GM19324 (cell line): Measurements from ENCODE around the gene AMPD3.

Experiments used
- ATAC-seq: cut with Tn5 transposase; IDR thresholded peaks from one replicate; pipeline ENCODE4 v1.9.1; 2021; ENCODE audit warnings: mild to moderate bottlenecking, moderate library complexity; ENCODE audit not compliant: unreplicated experiment, low FRiP score

Gene AMPD3

DNA sequence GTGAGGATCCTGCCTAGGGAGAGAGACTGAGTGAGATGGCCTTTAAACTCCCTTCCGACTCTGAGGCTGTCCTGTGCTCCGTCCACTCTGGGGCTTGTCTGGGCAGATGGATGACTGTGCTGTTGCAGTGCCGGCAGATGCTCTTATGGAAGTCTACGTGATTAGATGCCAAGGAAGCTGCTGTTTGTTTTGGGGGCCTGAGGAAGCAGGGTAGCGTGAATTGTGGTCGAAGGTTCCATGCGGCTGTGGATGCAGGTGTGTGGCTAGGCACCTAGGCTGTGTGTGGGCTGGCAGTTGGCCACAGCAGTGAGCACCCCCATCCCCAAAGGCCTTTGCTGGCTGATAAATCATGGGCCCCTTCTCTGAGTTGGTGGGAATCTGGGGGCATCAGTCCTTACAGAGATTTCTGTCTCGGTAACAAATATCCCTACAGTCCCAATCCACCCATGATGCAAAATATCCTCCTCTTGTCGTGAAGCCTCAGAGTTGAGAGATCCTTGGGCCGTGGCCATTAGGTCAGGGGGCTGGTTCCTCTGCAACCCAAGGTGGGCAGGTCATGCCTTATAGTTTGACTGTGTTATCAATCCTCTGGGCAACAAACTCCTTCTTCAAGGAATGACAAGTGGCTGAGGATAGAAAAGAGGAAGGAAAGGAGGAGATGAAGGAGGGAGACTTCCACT lies 31.2 kb downstream of the AMPD3 start:
- no peak for ATAC-seq

DNA sequence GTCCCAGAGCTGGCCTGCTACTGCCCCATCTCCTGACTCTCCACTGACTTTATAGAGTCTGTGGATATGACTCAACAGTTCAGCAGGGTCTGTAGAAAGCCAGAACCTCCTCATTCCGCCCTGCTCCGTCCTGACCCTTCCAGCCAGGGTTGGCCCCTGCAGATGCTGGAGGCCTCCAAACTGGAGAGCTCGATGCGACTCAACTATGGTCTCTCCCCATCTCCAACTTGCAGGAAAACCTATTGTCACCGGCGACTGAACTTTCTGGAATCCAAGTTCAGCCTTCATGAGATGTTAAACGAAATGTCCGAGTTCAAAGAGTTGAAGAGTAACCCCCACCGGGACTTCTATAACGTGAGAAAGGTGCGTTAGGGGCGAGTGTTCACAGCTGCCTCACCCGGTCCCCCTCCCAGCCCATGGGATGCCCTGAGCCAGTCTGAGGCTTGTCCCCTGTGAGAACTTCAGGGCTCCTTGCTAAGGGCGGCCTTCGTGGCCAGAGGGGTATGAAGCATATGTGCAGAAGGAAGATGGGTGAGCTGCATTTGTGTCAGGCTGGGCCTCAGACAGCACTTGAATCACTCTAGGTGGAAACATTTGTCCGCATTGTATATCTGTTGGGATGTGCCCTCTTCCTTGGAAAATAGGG lies 32.1 kb downstream of the AMPD3 start:
- no peak for ATAC-seq

DNA sequence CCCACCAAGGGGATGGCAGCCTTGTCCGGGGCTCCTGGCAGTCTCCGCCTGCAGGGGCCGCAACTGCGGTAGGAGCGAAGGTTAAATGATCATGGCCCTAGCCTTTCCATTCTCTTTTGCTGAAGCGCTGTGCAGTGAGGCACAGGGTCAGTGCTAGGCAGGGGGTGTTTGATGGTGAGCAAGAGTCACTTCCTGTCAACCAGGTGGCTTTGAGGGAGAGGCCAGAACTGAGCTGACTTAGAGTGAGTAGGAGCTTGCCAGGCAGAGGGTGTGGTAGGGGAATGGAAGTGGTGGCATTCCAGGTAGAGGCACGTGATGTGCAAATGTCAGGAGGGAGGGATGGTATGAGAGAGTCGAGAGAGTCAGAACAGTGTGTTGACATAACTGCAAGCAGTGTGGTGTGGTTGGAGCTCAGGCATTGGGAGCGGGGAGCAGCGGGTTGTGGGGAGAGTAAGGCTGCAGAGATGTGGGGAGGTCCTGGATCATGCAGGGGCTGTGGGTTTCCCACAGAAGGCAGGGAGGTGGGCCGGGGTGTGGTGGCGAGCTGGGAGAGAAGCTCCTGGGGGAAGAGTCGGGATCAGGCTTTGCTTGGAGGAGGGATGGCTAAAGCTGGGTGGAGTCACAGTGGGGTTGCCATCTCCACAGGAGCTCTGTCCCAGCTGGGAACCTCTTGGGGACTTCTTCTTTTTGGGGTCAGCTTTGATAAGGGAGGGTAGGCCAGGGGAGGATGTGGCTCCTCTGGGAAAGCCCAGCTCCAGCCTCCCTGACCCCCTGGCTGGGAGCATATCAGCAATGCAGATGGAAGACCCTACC lies 33.3 kb downstream of the AMPD3 start:
- no peak for ATAC-seq

DNA sequence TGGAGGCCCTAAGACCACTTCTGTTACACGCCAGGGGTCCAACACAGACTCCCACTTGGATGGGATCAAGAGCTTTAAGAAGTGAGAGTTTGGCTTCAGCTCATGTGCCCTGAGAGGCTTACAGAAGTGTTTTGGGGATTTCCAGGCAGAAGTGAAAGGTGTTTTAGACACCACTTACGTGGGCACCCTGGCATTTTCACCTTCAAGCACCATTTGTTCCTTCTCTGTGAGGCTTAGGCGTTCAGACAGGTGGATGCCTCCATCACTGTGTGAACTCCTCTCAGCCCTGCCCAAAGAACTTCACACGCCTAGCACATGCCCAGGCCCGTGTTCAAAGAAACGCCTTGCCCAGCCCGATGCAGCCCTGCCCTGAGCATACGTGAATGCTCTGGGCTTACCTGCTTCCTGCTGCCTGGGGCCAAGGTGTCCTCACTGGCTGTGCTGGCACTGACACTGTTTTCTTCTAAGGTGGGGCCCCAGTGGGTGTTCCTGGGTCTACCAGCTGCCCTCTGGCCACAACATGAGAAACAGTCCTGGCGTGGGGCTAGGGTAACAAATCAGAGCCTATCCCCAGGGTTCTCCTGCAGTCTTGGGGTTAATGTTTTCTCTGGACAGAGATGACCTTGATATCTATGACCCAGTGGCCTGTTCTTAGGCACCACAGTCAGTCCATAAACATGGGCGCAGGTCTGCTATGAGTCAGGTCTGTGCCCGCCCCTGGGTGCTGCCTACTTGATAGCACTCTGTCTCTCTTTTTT lies 34.0 kb downstream of the AMPD3 start:
- ATAC-seq, result no peak

DNA sequence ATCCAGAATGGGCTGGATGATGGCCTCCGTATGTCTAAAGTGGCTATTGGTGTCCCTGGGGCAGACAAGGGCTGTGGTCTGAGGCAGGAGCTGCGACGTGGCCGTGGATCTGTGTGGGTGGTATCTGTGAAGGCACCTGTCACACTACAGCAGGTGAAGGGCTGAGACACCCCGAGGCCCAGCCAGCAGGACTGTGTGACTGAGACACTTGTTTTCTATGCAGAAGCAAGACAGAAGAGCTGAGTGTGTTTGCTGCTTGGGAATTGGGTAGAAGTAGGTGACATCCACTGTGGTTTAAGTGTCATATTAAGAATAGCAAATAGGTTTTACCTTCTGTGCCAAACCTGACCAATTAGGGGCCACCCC lies 35.0 kb downstream of the AMPD3 start:
- no peak for ATAC-seq

DNA sequence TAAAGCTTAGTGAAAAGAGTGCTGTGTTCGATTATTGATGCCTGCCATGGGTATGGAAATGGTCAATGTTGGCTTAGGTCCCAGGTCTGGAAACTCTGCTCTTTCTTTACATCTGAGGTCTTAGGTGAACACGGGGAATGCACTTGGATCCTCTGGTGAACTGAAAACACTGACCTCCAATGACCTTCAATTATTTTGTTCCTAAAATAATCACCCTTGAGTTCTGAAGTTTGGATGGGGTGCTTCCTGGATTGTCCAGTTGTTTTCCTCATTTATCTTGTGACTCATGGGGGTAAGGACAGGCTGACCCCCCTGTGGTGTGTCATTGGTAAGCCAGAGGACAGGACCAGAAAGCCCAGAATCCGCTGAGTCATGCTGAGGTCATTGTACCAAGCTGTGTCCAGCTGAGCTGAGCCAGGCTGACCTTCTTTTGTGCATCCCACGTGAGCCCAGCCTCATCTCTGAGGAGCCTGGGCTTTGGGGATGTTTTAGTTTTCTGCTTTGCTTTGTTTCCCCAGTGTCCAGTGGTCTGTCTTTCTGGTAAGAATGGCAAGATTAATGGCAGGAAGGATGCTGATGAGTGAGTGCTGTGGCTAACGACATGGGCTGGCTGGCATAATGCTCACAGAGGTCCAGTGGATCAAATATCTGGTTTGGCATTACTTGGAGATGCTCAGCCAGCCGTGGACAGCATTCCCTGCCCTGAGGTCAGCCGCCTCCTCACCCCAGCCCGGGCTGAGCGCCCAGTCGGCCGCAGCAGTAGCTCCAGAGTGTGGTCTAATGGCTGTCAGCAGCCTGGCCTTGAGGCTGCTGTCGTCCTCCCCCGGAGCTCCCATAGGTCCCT lies 35.6 kb downstream of the AMPD3 start:
- no peak for ATAC-seq

DNA sequence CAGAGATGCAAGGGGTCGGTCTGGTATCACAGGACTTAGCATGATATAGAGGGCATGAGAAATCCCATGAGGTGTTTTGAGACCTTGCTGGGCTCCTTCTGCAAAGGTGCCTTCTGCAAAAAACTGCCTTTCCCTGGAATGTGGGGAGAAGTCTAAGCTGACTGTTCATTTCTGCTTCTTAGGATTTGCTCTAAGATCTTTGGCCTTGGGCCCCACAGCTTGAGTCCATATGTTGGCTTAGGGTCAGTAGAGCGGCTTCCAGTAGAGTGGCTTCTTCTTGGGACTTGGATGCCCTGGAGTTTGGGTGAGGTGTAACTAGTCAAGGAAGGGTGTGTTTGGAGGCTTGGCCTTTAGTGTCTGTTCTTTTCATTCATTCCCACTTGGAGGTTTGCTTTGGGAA lies 37.0 kb downstream of the AMPD3 start:
- ATAC-seq, result no peak

DNA sequence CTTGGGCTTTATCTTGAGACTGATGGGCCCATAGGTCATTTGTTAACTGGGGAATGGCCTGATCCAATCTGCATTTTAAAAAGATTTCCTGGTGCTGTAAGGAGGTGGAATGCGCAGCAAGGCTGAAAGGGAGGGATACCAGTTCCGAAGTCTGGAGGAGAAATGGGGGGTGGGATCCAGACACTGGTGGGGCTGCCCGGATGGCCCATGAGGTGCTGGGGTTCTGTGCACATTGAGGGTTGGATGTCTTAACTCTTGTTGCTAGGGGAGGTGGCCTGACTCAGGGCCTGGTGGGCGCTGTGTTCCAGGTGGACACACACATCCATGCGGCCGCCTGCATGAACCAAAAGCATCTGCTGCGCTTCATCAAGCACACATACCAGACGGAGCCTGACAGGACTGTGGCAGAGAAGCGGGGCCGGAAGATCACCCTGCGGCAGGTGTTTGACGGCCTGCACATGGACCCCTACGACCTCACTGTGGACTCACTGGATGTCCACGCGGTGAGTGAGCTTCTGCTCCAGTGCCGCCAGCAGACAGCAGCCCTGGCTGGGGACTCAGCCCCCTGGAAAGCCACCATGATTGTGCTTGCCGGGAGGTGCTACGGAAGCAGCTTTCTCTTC lies 38.1 kb downstream of the AMPD3 start:
- no peak for ATAC-seq

DNA sequence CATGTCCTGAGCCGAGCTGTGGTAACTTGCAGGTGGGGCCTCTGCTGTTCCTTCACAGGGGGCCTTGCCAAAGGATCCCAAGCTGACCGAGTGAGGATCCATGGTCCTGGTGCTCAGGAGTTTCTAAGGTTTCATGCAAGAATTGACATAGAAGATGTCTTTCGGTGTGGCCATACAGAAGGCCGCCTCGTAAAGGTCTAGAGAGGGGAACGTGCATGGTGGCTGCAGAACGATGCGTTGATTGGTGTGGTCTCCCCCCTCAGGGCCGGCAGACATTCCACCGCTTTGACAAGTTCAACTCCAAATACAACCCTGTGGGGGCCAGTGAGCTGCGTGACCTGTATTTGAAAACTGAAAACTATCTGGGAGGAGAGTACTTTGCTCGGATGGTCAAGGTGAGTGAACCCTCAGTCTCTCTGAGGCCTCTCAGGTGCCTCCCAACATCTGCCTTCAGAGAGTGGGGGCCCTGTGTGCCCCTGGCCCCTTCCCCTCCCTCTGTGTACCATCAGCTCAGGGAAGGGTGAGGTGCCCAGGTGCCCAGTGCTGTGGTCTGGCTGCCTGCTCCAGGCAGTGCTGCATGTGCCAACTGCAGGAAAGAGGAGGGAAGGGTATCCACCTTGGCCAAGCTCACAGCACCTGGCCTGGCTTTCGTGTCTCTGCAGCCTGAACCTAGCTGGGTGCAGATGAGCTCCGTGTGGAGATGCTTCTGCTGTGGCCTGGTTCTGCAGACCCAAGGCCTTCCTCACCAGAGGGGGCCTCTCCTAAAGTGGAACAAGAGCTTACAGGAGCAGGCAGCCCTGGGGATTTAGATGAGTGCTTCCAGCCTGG lies 39.8 kb downstream of the AMPD3 start:
- ATAC-seq, result no peak

DNA sequence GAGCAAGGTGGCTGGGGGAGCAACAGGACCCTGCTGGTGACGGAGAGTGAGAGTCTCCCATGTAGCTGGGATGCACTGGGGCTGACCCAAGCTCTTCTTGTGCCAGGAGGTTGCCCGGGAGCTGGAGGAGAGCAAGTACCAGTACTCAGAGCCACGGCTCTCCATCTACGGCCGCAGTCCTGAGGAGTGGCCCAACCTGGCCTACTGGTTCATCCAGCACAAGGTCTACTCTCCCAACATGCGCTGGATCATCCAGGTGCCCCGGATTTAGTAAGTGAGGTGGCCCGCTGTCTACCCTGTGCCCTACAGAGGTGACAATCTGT lies 40.4 kb downstream of the AMPD3 start:
- no peak for ATAC-seq

DNA sequence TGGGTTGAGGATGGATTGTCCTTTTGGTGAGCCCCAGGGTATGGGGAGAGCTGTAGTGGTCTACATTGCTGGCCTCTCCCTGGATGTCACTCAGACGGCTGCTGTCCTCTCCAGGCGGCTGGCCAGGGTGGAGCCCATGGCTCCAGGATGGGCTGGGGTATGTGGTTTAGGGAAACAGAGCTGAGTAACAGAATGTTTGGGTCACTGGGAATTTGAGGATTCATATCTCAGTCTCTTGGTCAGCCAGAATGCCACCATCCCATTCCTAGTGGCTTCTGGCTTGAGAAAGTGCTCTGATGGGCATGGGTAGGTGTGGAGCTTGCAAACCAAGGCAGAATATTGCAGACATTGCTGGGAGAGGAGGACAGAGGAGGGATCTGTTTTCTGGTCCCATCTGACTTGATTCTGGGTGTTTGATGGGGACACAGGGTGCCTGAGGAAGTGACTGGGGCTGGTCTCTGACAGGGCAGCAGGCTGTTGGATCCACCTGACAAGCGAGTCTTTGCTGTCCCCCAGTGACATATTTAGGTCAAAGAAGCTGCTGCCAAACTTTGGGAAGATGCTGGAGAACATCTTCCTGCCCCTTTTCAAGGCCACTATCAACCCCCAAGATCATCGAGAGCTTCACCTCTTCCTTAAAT lies 41.4 kb downstream of the AMPD3 start:
- no peak for ATAC-seq

DNA sequence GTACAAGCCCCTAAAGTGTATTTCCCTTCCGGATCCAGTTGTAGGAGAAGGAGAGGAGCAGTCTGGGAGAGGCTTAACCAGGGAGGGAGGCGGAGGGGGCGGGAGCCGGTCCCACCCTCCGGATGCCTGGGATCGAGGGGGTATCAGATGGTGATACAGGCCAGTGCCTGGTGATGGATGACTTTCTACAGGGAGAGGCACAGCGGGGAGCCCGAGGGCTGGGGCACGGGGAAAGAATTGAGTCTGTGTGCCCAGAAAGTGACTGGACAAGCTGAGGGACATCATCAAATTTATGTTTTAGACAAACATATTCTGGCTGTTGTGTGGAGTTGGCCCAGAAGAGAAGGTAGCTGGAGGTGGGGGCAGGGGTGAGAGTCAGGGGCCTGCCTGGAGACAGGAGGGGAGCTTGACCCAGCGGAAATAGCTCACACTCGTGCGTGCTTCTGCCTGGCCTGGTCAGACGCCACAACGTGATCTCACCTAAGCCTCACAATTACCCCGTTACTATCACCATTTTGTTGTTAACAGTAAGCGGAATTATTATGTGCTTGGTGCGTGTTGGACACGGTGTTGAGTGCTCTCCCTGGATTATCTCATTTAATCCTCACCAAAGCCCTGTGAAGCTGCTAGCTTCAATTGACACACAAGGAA lies 42.4 kb downstream of the AMPD3 start:
- ATAC-seq, result no peak

DNA sequence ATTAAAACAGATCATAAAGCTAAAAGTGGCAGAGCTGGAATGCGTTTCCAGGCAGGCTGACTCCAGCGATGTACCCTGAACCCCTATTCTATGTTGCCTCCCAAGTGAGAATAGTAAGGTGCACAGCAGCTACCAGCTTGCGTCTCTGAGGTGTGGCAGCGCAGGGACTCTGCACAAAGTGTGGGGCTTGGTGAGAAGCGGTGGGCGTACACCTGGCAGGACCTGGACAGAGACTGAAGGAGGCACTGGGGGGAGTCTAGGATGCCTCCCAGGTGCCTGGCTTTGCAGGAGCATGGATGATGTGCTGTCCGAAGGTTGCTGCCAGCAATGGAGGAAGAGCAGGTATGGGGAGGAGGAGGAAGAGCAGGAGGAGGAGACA lies 42.9 kb downstream of the AMPD3 start:
- no peak for ATAC-seq

DNA sequence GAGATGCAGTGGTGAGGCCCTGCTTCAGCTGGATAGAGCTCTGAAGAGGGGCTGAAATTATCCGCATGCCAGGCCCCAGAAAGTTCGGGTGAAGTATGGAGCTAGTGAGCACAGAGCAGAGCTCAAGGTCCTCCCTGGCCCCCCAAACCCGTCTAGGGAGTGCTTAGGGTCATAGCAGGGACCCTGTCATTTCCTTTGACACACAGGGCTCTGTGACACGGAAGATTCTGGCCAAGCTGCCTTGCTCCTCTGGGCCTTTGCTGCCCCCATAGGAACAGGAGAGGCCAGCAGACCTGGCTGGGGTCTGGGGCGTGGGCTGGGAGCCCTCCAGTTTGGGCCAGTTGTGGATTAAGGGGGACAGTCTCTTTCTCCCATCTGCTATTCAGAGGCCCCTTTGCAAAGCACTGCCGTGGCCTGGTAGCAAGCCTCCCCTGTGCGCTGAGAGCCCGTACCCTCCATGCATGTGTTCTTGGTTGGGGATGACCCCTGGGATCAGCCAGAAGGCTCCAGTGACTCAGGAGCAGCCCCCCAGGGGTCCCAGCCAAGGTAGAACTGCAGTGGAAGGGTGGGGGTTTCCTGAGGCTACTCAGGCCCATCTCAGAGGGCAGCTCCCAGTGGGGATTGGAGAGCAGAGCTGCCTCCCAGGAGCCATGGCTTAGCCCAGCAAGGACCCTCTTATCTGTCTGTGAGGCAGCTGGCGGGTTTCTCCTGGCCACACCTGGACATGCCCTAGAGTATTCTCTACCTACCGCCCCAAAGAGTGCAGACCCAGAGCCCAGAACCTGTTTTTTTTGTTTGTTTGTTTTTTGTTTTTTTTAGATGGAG lies 43.6 kb downstream of the AMPD3 start:
- ATAC-seq, result no peak

DNA sequence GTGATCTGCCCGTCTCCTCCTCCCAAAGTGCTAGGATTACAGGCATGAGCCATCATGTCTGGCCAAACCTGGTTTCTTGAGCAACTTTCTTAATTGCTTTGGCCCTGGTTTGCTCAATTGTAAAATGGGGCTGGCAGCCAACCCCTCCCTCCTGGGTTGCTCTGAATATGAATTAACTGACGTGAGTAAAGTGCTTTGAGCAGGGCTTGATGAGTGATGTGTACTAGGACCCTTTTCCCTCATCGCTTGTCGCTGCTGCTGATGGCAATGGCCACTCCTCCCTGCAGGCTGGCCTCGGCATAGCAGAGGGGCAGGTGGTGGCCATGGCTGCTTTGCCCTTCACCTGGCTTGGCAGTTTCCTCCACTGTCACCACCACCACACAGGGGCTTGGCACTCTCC lies 44.4 kb downstream of the AMPD3 start:
- ATAC-seq, result no peak

DNA sequence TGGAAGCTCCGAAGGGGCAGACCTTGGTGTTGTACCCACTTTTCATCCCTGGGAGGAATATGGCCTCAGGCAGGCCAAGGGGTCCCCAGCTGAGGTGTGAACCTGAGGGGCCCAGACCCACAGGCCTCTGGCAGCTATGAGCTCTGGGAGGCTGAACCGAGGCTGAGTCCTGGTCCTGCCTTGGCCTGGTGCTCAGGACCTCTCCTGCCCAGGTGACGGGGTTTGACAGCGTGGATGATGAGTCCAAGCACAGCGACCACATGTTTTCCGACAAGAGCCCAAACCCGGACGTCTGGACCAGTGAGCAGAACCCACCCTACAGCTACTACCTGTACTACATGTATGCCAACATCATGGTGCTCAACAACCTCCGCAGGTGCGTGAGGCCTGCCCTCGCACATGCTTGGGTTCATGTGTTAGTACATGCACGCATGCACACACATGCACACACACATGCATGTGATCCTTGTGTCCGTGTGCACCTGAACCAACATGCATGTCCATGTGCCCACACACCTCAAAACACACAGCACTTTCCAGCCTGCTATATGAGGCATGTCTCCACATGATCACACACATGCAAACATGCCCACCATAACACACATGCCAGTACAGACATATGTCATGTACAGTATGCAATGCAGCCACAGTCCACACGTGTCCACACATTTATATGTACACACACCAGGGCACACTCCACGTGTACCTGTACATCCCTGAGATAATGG lies 45.0 kb downstream of the AMPD3 start:
- no peak for ATAC-seq
